GM19328 (cell line): ENCODE data around the gene CSTF2.

Source experiments
- ATAC-seq: cut with Tn5 transposase; IDR thresholded peaks from one replicate; pipeline ENCODE4 v1.9.1; 2021; ENCODE audit warnings: mild to moderate bottlenecking, moderate library complexity; ENCODE audit not compliant: unreplicated experiment

CSTF2 gene

GRCh38 chrX:100870527-100870926, 50.3 kb downstream of the CSTF2 start:
- ATAC-seq, result no peak

- ATAC-seq, result no peak
Observed at GRCh38 chrX:100871594-100872560, 51.7 kb downstream of the CSTF2 start.

- no peak for ATAC-seq
Observed at GRCh38 chrX:100874325-100874724, 54.1 kb downstream of the CSTF2 start, which contains the start of gene NOX1. NOX1 (minus strand) TSS chrX:100874359; CDS start chrX:100874139, 220 bp downstream.

- ATAC-seq, result no peak
Observed at GRCh38 chrX:100880368-100880767, 60.2 kb downstream of the CSTF2 start.

- ATAC-seq, result no peak
Observed at GRCh38 chrX:100883654-100884053, 63.5 kb downstream of the CSTF2 start.
